GM18505 (cell line): ENCODE results near the gene SORL1-AS1.

Experiments used
- ATAC-seq: cut with Tn5 transposase; IDR thresholded peaks from one replicate; pipeline ENCODE4 v1.9.1; 2021; ENCODE audit not compliant: unreplicated experiment
- POLR2A ChIP-seq: IDR thresholded peaks from 4 replicates; pipeline ENCODE4 v1.6.1; 2011; ENCODE audit warnings: borderline replicate concordance; ENCODE audit not compliant: insufficient read depth, insufficient read length; ENCODE audit errors: extremely low read depth

SORL1-AS1 gene

DNA sequence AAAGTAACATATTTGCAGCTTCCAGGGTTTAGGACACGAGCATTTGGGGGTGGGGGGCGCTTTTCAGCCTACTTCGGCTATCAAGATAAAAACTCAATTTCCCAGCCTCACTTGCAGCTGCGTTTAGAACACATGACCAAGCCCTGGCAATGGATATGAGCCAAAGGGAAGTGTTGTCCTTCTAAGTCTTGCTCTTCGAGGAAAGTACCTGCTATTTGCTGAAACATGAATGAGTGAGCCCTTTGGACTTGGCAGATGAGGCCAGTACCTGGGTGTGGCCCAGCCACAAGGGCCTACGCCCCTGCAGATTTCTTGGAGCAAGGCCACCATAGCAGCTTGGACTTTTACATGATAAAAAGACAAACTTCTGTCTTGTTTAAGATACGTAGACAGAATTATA lies 60.9 kb downstream of the SORL1-AS1 start:
- ATAC-seq: no peak
- TF ChIP-seq POLR2A: no peak

DNA sequence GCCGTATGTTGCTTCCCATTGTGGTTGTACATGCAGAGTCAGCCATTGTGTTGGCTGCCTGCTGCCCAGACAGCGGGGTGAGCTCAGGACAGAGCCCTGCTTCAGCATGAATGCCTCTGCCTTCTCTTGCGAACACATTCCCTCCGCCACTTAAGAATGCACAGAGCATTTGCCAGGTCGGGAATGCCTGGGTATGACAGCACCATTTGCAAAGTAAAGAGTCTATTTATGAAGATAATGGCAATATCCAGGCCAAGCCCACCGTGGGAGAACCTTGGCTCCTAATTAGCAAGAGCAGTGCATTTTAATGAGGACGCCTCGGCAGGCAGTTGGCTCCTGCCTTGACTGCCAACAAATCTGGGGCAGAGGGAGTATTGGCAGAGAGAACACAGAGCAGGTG lies 63.1 kb downstream of the SORL1-AS1 start:
- TF ChIP-seq POLR2A: no peak

More for the DNA sequence above, 63.1 kb downstream of the SORL1-AS1 start:
- ATAC-seq: no peak
